ENCODE data around the gene CASP6. TPM values are rescaled to one million over a fixed set of nuclear protein-coding genes. Genes with fewer than 3 reads are reported as not detected.

The CASP6 gene
- total RNA-seq, 4 donors from 2014 or later = 10.0 to 18.0 (median 13.7) TPM

- Histone ChIP-seq H3K4me3 (no peak overlapping the region), H3K27me3 (no peaks in the 10 kb centered on the region), H3K27ac (no peak overlapping the region), H3K4me1 (no peaks in the 10 kb centered on the region), H3K36me3 (peaks cover 0 to 26% (median 0%) of the 10 kb centered on the region in 3 donors), H3K9me3 (no peaks in the 10 kb centered on the region)
- DNase-seq (ENCODE audit: low spot score in 2 of 2) = no peak
- 93 to 97% methylated on average over 4 of the region's 4 CpGs for WGBS, 2 donors
- no peak for TF ChIP-seq EP300 (IDR thresholded peaks at IDR 0.05)
- no peak for TF ChIP-seq POLR2A (IDR thresholded peaks at IDR 0.05)
- no peak for TF ChIP-seq CTCF (IDR thresholded peaks at IDR 0.05)
Measured at GRCh38 chr4:109719604-109720003, 16.4 kb upstream of the CASP6 start.

GRCh38 chr4:109718759-109719158, 15.5 kb upstream of the CASP6 start:
- H3K36me3 ChIP-seq = peaks cover 0 to 34% (median 0%) of the 10 kb centered on the region in 3 donors
- TF ChIP-seq EP300 (IDR thresholded peaks at IDR 0.05) (no peak), CTCF (IDR thresholded peaks at IDR 0.05) (no peak), POLR2A (IDR thresholded peaks at IDR 0.05) (no peak)
- no peak for DNase-seq (ENCODE audit: low spot score in 2 of 2)
- H3K27me3 ChIP-seq = no peaks in the 10 kb centered on the region
- 95 to 98% methylated on average over 1 of the region's 1 CpG for WGBS, 2 donors
- H3K4me3 ChIP-seq = no peak overlapping the region
- H3K27ac ChIP-seq = no peak overlapping the region
- no peaks in the 10 kb centered on the region for H3K9me3 ChIP-seq
- H3K4me1 ChIP-seq = no peaks in the 10 kb centered on the region

GRCh38 chr4:109713500-109713899, 10.3 kb upstream of the CASP6 start:
- H3K4me3 ChIP-seq = no peak overlapping the region
- DNase-seq (ENCODE audit: low spot score in 2 of 2) = no peak
- H3K27me3 ChIP-seq = no peaks in the 10 kb centered on the region
- H3K36me3 ChIP-seq = peaks cover 0 to 67% (median 0%) of the 10 kb centered on the region in 3 donors
- no peaks in the 10 kb centered on the region for H3K4me1 ChIP-seq
- TF ChIP-seq POLR2A (IDR thresholded peaks at IDR 0.05) (no peak), CTCF (IDR thresholded peaks at IDR 0.05) (no peak), EP300 (IDR thresholded peaks at IDR 0.05) (no peak)
- H3K27ac ChIP-seq = no peak overlapping the region
- H3K9me3 ChIP-seq = no peaks in the 10 kb centered on the region
- WGBS, 2 donors = 95 to 96% methylated on average over 3 of the region's 3 CpGs

DNA sequence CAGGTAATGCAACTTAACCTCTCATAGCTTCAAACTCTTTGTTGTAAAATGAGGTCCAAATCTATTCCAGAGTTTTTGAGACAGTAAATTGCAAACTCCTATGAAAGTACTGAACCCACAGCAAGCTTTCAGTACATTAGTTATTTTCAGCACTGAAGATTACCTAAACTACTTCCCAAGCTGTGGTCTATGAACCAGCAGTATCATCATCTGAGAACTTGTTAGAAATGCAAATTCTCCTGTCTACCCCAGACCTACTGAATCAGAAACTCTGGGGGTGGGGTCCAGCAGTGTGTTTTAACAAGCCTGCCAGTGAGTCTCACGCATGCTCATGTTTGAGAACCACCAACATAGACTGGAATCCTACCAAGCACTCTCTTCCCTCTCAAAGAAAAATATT, 5.7 kb upstream of the CASP6 start:
- no peak overlapping the region for H3K4me3 ChIP-seq
- H3K27me3 ChIP-seq = no peaks in the 10 kb centered on the region
- no peak for DNase-seq (ENCODE audit: low spot score in 2 of 2)
- peaks cover 0 to 39% (median 0%) of the 10 kb centered on the region in 3 donors for H3K36me3 ChIP-seq
- no peaks in the 10 kb centered on the region for H3K9me3 ChIP-seq
- no peak overlapping the region for H3K27ac ChIP-seq
- 86 to 100% methylated on average over 1 of the region's 1 CpG for WGBS, 2 donors
- no peak for TF ChIP-seq EP300 (IDR thresholded peaks at IDR 0.05)
- H3K4me1 ChIP-seq = peaks cover 0 to 7% (median 0%) of the 10 kb centered on the region in 4 donors

DNA sequence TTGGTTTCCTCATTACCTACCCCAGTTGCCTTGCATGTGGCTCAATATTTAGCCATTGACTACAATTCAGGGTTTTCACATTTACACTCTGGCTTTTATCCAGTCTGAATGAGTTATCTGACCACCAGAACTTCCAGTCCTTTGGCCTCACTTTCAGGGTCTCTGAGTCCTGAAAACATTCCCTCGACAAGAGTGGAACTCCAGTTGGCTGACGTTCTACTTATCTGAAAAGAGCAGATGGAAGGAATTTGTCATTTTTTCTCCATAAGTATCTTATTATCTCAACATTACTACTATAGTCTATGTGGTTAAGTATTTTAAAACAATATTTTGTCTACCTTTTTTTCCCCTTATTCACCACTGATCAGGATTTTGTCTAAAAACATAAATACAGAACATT, 5.2 kb upstream of the CASP6 start:
- H3K4me1 ChIP-seq = peaks cover 0 to 12% (median 0%) of the 10 kb centered on the region in 4 donors
- no peak overlapping the region for H3K27ac ChIP-seq
- 61 to 65% methylated on average over 2 of the region's 2 CpGs for WGBS, 2 donors
- TF ChIP-seq CTCF (IDR thresholded peaks at IDR 0.05) = no peak
- no peak for TF ChIP-seq EP300 (IDR thresholded peaks at IDR 0.05)
- no peak for TF ChIP-seq POLR2A (IDR thresholded peaks at IDR 0.05)
- no peaks in the 10 kb centered on the region for H3K27me3 ChIP-seq
- H3K36me3 ChIP-seq = peaks cover 0 to 33% (median 0%) of the 10 kb centered on the region in 3 donors
- H3K9me3 ChIP-seq = no peaks in the 10 kb centered on the region
- no peak for DNase-seq (ENCODE audit: low spot score in 2 of 2)
- no peak overlapping the region for H3K4me3 ChIP-seq
